Stimulated activated CD8-positive, alpha-beta memory T cell treated with anti-CD3 and anti-CD28 coated beads, Interleukin-4, amount 100 ng/mL, for 4 hours (primary cell): Measurements from ENCODE around the gene TUBA1C.
"Not testable (repeated sequence)": the region's sequence is repeated elsewhere in the genome, so short reads cannot be mapped to it uniquely, and the experiment has no call there.

Experiments used
- DNase-seq, 2 donors: peaks; one replicate each; pipeline ENCODE4 v3.0.0-alpha.2; 2020; ENCODE audit warnings: low read depth in 2 of 2, low spot score in 1 of 2

The TUBA1C gene

GRCh38 chr12:49282740-49283375 lies 18.0 kb downstream of the TUBA1C start:
- DNase-seq = not testable (repeated sequence)

- no peak for DNase-seq
Observed at GRCh38 chr12:49283541-49284429, 18.9 kb downstream of the TUBA1C start.

DNA sequence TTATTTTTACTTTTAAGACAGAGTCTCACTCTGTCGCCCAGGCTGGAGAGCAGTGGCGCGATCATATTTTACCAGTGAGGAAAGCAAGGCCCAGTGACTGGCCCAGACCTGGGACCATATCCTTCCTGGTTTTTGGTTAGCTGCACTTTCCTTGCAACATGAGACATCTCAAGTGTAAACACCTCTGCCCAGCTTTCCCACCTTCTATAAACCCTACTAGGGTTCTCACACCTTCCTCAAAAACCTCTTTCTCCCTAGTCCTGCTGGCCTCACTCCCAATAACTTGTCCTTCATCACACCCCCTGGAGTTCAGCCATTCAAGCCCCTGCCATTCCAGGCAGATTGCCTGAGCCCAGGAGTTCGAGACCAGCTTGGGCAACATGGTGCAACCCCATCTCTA lies 19.8 kb downstream of the TUBA1C start:
- no peak for DNase-seq

- no peak for DNase-seq
Observed at GRCh38 chr12:49287876-49288275, 23.0 kb downstream of the TUBA1C start.

DNA sequence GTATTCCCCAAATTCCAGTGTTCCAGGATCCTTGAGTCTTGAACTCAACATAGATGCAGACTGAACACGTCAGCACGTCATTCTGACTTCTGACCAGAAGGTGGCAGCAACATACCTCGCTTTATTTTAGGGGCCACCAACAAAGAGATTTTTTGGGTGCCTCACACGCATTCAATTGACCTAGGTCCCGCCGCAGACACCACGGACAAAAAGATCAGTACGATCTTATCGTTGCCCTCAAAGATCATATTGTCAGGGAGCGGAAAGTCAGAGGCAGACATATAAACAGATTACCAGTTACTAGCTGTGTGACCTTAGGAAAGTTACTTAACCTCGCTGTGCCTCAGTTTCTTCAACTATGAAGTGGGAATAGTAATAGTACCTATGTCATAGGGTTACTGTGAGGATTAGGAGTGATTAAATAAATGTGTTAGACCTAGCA lies 23.6 kb downstream of the TUBA1C start:
- DNase-seq = peak; percentile 9 to 54

DNA sequence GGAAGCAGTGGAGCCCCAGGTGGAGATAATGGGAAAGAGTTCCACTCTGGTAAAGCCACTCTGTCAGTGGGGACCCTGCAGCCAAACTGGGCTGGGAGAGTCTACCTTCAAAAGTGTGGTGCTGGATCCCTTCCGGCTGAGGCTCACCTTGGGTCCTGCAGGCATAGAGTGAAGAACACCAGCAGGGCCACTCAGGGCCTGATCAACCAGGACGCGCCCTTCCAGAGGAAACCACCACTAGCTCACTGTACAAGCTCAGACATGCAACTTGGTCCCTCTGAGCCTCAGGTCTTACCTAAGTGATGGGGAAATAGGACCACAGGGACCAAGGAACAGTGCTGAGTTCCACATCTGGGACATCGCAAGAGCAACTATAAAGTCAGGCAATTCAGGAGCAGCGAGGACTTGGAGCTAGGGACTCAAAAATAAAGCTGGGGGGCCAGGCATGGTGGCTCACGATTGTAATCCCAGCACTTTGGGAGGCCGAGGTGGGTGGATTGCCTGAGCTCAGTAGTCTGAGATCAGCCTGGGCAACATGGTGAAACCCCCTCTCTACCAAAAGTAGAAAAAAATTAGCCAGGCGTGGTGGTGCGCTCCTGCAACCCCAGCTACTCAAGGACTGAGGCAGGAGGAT lies 24.2 kb downstream of the TUBA1C start:
- DNase-seq = no peak

DNA sequence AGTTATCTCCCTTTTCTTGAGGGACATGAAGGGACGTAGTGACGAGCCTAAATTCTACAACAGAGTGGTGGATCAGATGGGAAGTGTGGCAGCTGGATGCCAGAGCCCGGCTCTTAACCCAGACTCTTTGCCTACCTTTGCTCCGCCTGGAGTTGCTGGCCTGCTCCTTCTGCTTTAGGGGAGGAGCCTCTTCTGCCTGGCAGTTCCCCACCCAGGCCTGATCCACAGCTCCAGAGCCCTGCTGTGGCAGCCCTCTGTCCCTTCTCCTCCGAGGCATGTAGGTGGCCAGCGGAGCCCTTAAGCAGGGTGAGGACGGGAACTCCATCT lies 27.8 kb downstream of the TUBA1C start:
- no peak for DNase-seq

DNA sequence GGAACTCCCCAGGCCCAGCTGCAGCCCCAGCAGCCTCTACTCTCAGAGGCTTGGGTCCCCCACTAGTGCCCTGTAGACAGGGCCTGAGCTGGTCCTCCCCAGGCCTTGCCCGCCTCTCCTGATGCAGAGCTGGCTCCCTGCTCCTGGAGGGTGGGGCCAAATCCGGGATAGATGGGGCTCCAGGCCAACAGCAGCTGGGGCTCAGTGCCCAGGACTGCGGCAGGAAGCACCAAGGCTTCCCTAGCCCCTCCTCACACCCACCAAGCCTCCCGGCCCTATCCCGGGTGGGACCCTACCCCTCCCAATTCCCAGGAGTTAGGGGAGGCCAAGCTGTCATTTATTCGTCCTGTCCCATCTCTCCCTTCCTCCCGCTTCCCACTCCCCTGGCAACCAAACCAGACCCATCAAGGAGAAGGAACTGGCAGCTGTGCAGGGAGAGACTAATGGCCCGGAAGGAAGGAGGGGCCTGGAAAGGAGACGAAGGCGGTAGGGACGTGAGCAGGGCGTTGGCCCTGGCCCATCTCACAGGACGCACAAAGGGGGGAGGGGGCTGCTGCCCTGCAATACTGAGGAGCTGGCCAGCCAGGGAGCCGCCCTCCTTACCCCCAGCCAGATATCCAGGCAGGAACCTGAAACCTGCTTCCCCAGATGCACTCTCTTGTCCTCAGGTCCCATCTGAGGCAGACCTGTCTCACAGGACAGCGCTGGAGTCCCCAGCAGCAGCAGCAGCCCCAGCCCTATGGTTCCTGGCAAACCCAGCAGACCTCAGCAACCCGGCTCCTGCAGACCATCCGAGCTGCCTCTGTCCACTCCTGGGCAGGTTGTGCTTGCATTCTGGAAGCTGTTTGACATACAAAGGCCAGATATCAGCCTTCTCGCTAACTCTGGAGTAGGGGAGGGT lies 28.4 kb downstream of the TUBA1C start:
- DNase-seq = no peak

DNA sequence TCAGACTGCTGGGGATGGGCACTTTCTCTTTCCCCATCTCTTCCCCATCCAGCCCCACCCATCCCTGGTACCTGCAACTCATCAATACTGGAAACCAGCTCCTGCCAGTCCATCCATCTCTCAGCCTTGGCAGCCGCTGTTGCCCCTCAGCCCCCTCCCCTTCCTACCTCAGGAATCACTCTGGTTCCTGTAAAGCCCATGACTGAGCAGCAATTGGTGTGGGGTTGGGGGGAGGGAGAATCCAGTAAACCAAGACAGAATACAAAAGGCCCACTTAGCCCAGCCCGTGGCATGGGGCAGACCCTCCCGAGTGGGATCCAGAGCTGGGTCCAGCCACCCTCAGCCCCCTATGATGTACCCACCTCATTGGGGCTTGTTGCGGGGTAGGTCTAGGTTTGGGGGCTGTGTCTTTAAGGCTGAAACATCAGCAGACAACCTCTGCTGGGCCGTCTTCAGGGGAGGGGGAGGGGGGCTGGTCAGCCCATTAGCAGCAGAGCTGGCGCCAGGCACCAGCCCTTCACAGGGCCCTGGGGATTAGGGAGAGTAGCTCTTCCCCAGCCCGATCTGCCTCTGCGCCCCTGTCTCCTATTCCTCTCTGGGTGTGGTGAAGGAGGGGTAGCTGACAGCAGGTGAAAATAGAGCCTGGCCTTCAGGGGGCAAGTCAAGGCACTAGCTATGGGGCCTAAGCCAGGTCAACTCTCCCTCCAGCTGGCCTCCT lies 29.4 kb downstream of the TUBA1C start:
- no peak for DNase-seq

- DNase-seq = no peak
Observed at GRCh38 chr12:49294804-49295081, 29.9 kb downstream of the TUBA1C start.

DNA sequence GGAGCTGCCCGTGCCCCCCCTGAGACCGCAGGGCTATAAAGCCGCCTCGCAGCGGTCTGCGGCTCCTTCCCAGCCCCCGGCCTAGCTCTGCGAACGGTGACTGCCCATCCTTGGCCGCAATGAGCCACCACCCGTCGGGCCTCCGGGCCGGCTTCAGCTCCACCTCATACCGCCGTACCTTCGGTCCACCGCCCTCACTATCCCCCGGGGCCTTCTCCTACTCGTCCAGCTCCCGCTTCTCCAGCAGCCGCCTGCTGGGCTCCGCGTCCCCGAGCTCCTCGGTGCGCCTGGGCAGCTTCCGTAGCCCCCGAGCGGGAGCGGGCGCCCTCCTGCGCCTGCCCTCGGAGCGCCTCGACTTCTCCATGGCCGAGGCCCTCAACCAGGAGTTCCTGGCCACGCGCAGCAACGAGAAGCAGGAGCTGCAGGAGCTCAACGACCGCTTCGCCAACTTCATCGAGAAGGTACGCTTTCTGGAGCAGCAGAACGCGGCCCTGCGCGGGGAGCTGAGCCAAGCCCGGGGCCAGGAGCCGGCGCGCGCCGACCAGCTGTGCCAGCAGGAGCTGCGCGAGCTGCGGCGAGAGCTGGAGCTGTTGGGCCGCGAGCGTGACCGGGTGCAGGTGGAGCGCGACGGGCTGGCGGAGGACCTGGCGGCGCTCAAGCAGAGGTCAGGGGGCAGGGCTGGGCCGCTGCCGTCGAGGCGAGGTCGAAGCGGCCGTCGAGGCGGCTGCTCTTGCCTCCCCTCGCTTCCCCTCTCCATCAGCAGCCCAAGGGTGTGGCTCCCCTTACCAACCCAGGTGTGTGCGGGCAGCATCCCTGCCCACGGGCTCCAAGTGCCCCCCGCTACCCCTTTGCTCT lies 30.4 kb downstream of the TUBA1C start, which contains the start of gene PRPH:
Gene PRPH, plus strand, starts transcription at position 66 of the 855 bp plus-strand sequence. Its CDS starts 54 bp downstream, at position 120.
- DNase-seq = no peak

- peak; percentile 15 to 38 for DNase-seq
Observed at GRCh38 chr12:49296034-49296835, 31.4 kb downstream of the TUBA1C start.

GRCh38 chr12:49296836-49297694 lies 32.2 kb downstream of the TUBA1C start:
- DNase-seq = no peak

- DNase-seq = no peak
Observed at GRCh38 chr12:49297695-49298060, 32.8 kb downstream of the TUBA1C start.

- no peak for DNase-seq
Observed at GRCh38 chr12:49298160-49298559, 33.3 kb downstream of the TUBA1C start.

DNA sequence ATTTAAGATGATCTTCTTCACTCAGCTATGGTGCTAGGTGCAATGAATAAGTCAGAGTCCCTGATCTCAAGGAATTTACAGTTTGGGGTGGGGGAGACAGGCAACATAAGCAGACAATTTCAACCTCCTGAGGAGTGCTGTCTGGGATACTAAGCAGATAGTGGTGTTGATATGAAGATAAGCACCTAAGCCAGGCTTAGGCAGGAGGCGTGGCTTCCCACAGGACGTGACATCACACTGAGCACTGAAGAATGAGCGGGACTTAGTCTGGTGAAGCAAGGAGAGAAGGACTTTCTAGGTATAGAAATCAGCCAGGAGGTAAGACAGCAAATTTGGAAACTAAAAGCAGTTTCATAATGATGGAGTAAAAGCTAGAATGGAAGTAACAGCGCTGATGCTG lies 36.9 kb downstream of the TUBA1C start:
- no peak for DNase-seq

GRCh38 chr12:49304161-49304560 lies 39.3 kb downstream of the TUBA1C start:
- no peak for DNase-seq
